IMR-90 (cell line): ENCODE data around the gene ERP44. TPM values are rescaled to one million over a fixed set of nuclear protein-coding genes. Genes with fewer than 3 reads are reported as not detected.

Source experiments
- ATAC-seq: fragments of 200-7000 bp; cut with Tn5 transposase; 2 replicates; pipeline ENCODE4 v1.9.1; 2020; ENCODE audit warnings: low read depth, mild to moderate bottlenecking, moderate library complexity
- BruUV-seq: library from RNA; stranded (reverse); fragments of 400-500 nt; replicated peaks from 2 replicates; lab custom pipeline; 2021; lab: Mats Ljungman, UMichigan
- CTCF ChIA-PET: fragments of 300-600 bp; formaldehyde crosslinking; extraction: SDS; loops from one replicate; lab custom pipeline; 2021; ENCODE audit warnings: antibody characterized with exemption; lab: Yijun Ruan, JAX
- POLR2A ChIA-PET: fragments of 300-600 bp; sonication (Branson Sonifier 250); formaldehyde crosslinking; loops from one replicate; lab custom pipeline; 2022; ENCODE audit warnings: antibody characterized with exemption; ENCODE audit not compliant: unreplicated experiment; lab: Charles Lee
- DNase-seq: peaks from one replicate; pipeline ENCODE4 v3.0.0; 2013
- H2AFZ ChIP-seq: replicated peaks from 2 replicates; pipeline ENCODE3; 2013; ENCODE audit warnings: low read length, mild to moderate bottlenecking; ENCODE audit not compliant: poor library complexity
- H2AK5ac ChIP-seq: 2 replicates; pipeline ENCODE4 v1.6.1; 2013; ENCODE audit warnings: low read depth, low read length, inconsistent platforms
- H2AK9ac ChIP-seq: replicated peaks from 2 replicates; pipeline ENCODE3; 2013; ENCODE audit warnings: mild to moderate bottlenecking, low read depth, low read length, moderate library complexity; ENCODE audit not compliant: poor library complexity
- H2BK120ac ChIP-seq: 2 replicates; pipeline ENCODE4 v1.6.1; 2013; ENCODE audit warnings: low read depth, low read length, inconsistent platforms
- H2BK15ac ChIP-seq: 3 replicates; pipeline ENCODE4 v1.6.1; 2013; ENCODE audit warnings: low read depth, low read length, inconsistent platforms
- H2BK20ac ChIP-seq: 2 replicates; pipeline ENCODE4 v1.6.1; 2013; ENCODE audit warnings: low read depth, mild to moderate bottlenecking, inconsistent platforms, low read length, moderate library complexity
- H2BK5ac ChIP-seq: 2 replicates; pipeline ENCODE4 v1.6.1; 2013; ENCODE audit warnings: mild to moderate bottlenecking, low read depth, low read length, inconsistent platforms; ENCODE audit not compliant: poor library complexity, severe bottlenecking
- H3K14ac ChIP-seq: replicated peaks from 2 replicates; pipeline ENCODE4 v1.6.1; 2013; ENCODE audit warnings: low read depth, low read length, inconsistent platforms
- H3K18ac ChIP-seq: 2 replicates; pipeline ENCODE4 v1.6.1; 2013; ENCODE audit warnings: low read depth, low read length, control low read depth
- H3K23ac ChIP-seq: 2 replicates; pipeline ENCODE4 v1.6.1; 2013; ENCODE audit warnings: low read depth, low read length, inconsistent platforms
- H3K27ac ChIP-seq: 2 replicates; pipeline ENCODE4 v1.5.1; 2013; ENCODE audit warnings: mild to moderate bottlenecking, control low read depth, low read length; ENCODE audit not compliant: insufficient read depth
- H3K27me3 ChIP-seq: 2 replicates; pipeline ENCODE4 v1.6.1; 2013; ENCODE audit warnings: low read length; ENCODE audit not compliant: control insufficient read depth, insufficient read depth
- H3K36me3 ChIP-seq: 2 replicates; pipeline ENCODE4 v1.6.1; 2013; ENCODE audit warnings: low read length, mixed read lengths; ENCODE audit not compliant: control insufficient read depth, insufficient read depth
- H3K4ac ChIP-seq: 2 replicates; pipeline ENCODE4 v1.6.1; 2013; ENCODE audit warnings: low read depth, low read length, inconsistent platforms
- H3K4me1 ChIP-seq: 2 replicates; pipeline ENCODE4 v1.6.1; 2013; ENCODE audit warnings: low read length, mixed read lengths; ENCODE audit not compliant: control insufficient read depth, insufficient read depth
- H3K4me2 ChIP-seq: 2 replicates; pipeline ENCODE4 v1.6.1; 2013; ENCODE audit warnings: low read depth, mild to moderate bottlenecking, control low read depth, low read length, moderate library complexity
- H3K4me3 ChIP-seq: 2 replicates; pipeline ENCODE4 v1.5.1; 2013; ENCODE audit warnings: low read depth, mild to moderate bottlenecking, control low read depth, low read length, moderate library complexity; ENCODE audit not compliant: insufficient read depth
- H3K56ac ChIP-seq: 2 replicates; pipeline ENCODE4 v1.6.1; 2013; ENCODE audit warnings: low read length, inconsistent platforms; ENCODE audit not compliant: insufficient read depth; ENCODE audit errors: extremely low read depth
- H3K79me1 ChIP-seq, 2 experiments: 2 replicates each; pipeline ENCODE4 v1.6.1; 2013; ENCODE audit warnings: low read length in 2 of 2, inconsistent platforms in 1 of 2, low read depth in 1 of 2
- H3K9ac ChIP-seq: 2 replicates; pipeline ENCODE4 v1.6.1; 2013; ENCODE audit warnings: low read depth, low read length, control low read depth
- H3K9me1 ChIP-seq: 2 replicates; pipeline ENCODE4 v1.6.1; 2013; ENCODE audit warnings: low read length, inconsistent platforms; ENCODE audit not compliant: insufficient read depth
- H3K9me3 ChIP-seq: 2 replicates; pipeline ENCODE4 v1.6.1; 2013; ENCODE audit warnings: low read length; ENCODE audit not compliant: control insufficient read depth, insufficient read depth
- H4K20me1 ChIP-seq: 2 replicates; pipeline ENCODE4 v1.6.1; 2013; ENCODE audit warnings: low read length, inconsistent platforms; ENCODE audit not compliant: insufficient read depth
- H4K5ac ChIP-seq: 2 replicates; pipeline ENCODE4 v1.6.1; 2013; ENCODE audit warnings: mild to moderate bottlenecking, low read depth, low read length, control low read depth
- H4K8ac ChIP-seq, 2 experiments: 2 replicates each; pipeline ENCODE4 v1.6.1; 2013; ENCODE audit warnings: low read depth in 2 of 2, low read length in 2 of 2, control low read depth in 1 of 2, inconsistent platforms in 1 of 2
- H4K91ac ChIP-seq: 2 replicates; pipeline ENCODE4 v1.6.1; 2013; ENCODE audit warnings: low read depth, low read length, inconsistent platforms; ENCODE audit not compliant: insufficient read depth
- BHLHE40 ChIP-seq: fragments of 150-350 bp; IDR thresholded peaks from 2 replicates; pipeline ENCODE4 v1.6.1; 2016; ENCODE audit warnings: mild to moderate bottlenecking, low read depth, low read length
- CEBPB ChIP-seq: IDR thresholded peaks from 2 replicates; pipeline ENCODE4 v1.6.1; 2012; ENCODE audit warnings: low read depth, low read length, improper control_type of control experiment
- CHD1 ChIP-seq: IDR thresholded peaks from 2 replicates; pipeline ENCODE4 v1.6.1; 2012; ENCODE audit warnings: low read depth, low read length, improper control_type of control experiment
- ELK1 ChIP-seq: fragments of 150-350 bp; IDR thresholded peaks from 2 replicates; pipeline ENCODE4 v1.6.1; 2016; ENCODE audit warnings: low read depth, mild to moderate bottlenecking, low read length, moderate library complexity, borderline replicate concordance
- FOS ChIP-seq: fragments of 150-350 bp; IDR thresholded peaks from 2 replicates; pipeline ENCODE4 v1.6.1; 2016; ENCODE audit warnings: low read depth, low read length
- MAFK ChIP-seq: IDR thresholded peaks from 2 replicates; pipeline ENCODE4 v1.6.1; 2012; ENCODE audit warnings: low read depth, low read length, improper control_type of control experiment
- MXI1 ChIP-seq: IDR thresholded peaks from 2 replicates; pipeline ENCODE4 v1.6.1; 2012; ENCODE audit warnings: low read depth, mild to moderate bottlenecking, low read length, moderate library complexity, borderline replicate concordance
- NFE2L2 ChIP-seq: fragments of 150-350 bp; IDR thresholded peaks from 2 replicates; pipeline ENCODE4 v1.6.1; 2016; ENCODE audit warnings: low read depth, mild to moderate bottlenecking, low read length
- POLR2A ChIP-seq: IDR thresholded peaks from 2 replicates; pipeline ENCODE4 v1.6.1; 2012; ENCODE audit warnings: mild to moderate bottlenecking, low read depth, low read length
- SMC3 ChIP-seq: fragments of 150-350 bp; IDR thresholded peaks from 2 replicates; pipeline ENCODE4 v1.6.1; 2016; ENCODE audit warnings: low read depth, mild to moderate bottlenecking, antibody characterized with exemption, low read length, moderate library complexity
- WGBS, 2 experiments: methylation state at CpG; one replicate each; pipeline versions ENCODE4 v1.1.5 to v1.1.7; 2013; ENCODE audit warnings: missing lambda C conversion rate in 2 of 2; ENCODE audit not compliant: insufficient read length in 1 of 2; ENCODE audit errors: extremely low coverage in 2 of 2; 5-methylcytosine and 5-hydroxymethylcytosine counted together
- dilution Hi-C: fragments of 300-500 bp; cut with HindIII; formaldehyde crosslinking; loops from one replicate; pipeline ENCODE4 v1.14.3; 2018; ENCODE audit warnings: low sequenced_read_pairs; ENCODE audit not compliant: unreplicated experiment
- in situ Hi-C: fragments of 300-500 bp; cut with MboI; formaldehyde crosslinking; loops from 3 replicates; pipeline ENCODE4 v1.14.3; 2019; ENCODE audit warnings: low sequenced_read_pairs, inconsistent platforms, mixed read lengths
- intact Hi-C: fragments of 100-400 bp; cut with micrococcal nuclease; formaldehyde crosslinking; loops from 2 replicates; pipeline ENCODE4 v1.10.0; 2022
- polyA plus RNA-seq, 3 experiments: library from polyadenylated mRNA; depleted of rRNA; stranded (reverse); fragments of >200 nt; gene quantifications; 2 replicates each; pipeline ENCODE4 v1.2.3, GENCODE V29; 2012; ENCODE audit warnings: low replicate concordance in 1 of 3
- total RNA-seq: library from RNA; depleted of rRNA; stranded (reverse); fragments of >200 nt; gene quantifications from 2 replicates; pipeline ENCODE4 v1.2.3, GENCODE V29; 2012
- TF ChIP-seq, protein P1 (sequence below): conservative IDR thresholded peaks from 2 replicates; pipeline ENCODE4 v1.5.1; 2012; ENCODE audit warnings: mild to moderate bottlenecking, low read depth, low read length, improper control_type of control experiment
- TF ChIP-seq, protein P2 (sequence below): fragments of 150-350 bp; IDR thresholded peaks from 2 replicates; pipeline ENCODE4 v1.6.1; 2017; ENCODE audit warnings: mild to moderate bottlenecking, antibody characterized with exemption, low read length, low read depth

Gene ERP44
- total and polyA plus RNA-seq, 2 of the 4 experiments (the other 2 are of a cell fraction): 9.1 to 13.5 TPM

- Histone ChIP-seq H3K4me1 (no peaks in the 10 kb centered on the region; the same call in 1 of the 2 replicates), H3K4me3 (no peak overlapping the region), H4K20me1 (no peaks in the 10 kb centered on the region), H2BK20ac (no peak overlapping the region), H3K23ac (no peak overlapping the region), H3K9ac (no peak overlapping the region), H3K9me3 (no peaks in the 10 kb centered on the region), H4K8ac (no peak overlapping the region), H2AFZ (no peak overlapping the region), H3K18ac (no peak overlapping the region), H2BK15ac (no peak overlapping the region), H2AK9ac (no peak overlapping the region), H3K9me1 (peaks cover 3% of the 10 kb centered on the region; the same call in 1 of the 2 replicates), H3K27me3 (no peaks in the 10 kb centered on the region), H3K4ac (no peak overlapping the region), H3K14ac (no peak overlapping the region), H2BK120ac (no peak overlapping the region), H2AK5ac (no peak overlapping the region), H2BK5ac (no peak overlapping the region), H3K27ac (no peak overlapping the region), H3K4me2 (no peak overlapping the region), H4K5ac (no peak overlapping the region), H4K91ac (no peak overlapping the region), H3K56ac (no peak overlapping the region), H3K79me1 (no peaks in the 10 kb centered on the region; a peak in 1 of 4 replicates), H3K36me3 (peaks cover 11% of the 10 kb centered on the region)
- intact Hi-C loops (no loop called here), dilution Hi-C loops (no loop called here), in situ Hi-C loops (no loop called here)
- ChIA-PET POLR2A (no interaction called here), CTCF (interaction anchor here (0.9 kb wide), 1 partner anchor 12 kb away, joined by 3 read pairs; no protein-coding TSS in a partner anchor)
- ATAC-seq: no peak
- no peak for DNase-seq
- TF ChIP-seq CHD1: no peak
- TF ChIP-seq MAFK: no peak
- no peak for TF ChIP-seq BHLHE40
- TF ChIP-seq NFE2L2: no peak
- TF ChIP-seq POLR2A: no peak
- no peak for TF ChIP-seq ELK1
- TF ChIP-seq, protein P1, sequence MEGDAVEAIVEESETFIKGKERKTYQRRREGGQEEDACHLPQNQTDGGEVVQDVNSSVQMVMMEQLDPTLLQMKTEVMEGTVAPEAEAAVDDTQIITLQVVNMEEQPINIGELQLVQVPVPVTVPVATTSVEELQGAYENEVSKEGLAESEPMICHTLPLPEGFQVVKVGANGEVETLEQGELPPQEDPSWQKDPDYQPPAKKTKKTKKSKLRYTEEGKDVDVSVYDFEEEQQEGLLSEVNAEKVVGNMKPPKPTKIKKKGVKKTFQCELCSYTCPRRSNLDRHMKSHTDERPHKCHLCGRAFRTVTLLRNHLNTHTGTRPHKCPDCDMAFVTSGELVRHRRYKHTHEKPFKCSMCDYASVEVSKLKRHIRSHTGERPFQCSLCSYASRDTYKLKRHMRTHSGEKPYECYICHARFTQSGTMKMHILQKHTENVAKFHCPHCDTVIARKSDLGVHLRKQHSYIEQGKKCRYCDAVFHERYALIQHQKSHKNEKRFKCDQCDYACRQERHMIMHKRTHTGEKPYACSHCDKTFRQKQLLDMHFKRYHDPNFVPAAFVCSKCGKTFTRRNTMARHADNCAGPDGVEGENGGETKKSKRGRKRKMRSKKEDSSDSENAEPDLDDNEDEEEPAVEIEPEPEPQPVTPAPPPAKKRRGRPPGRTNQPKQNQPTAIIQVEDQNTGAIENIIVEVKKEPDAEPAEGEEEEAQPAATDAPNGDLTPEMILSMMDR: no peak
- TF ChIP-seq MXI1: no peak
- no peak for TF ChIP-seq CEBPB
- TF ChIP-seq, protein P2, sequence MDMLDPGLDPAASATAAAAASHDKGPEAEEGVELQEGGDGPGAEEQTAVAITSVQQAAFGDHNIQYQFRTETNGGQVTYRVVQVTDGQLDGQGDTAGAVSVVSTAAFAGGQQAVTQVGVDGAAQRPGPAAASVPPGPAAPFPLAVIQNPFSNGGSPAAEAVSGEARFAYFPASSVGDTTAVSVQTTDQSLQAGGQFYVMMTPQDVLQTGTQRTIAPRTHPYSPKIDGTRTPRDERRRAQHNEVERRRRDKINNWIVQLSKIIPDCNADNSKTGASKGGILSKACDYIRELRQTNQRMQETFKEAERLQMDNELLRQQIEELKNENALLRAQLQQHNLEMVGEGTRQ: no peak
- no peak for TF ChIP-seq SMC3
- TF ChIP-seq FOS: no peak
- BruUV-seq: no TSS peak
- WGBS, 2 experiments: no CpG with 5 or more reads among the region's 2 CpGs
These were observed 131.3 kb downstream of the ERP44 start for GRCh38 chr9:99967457-99967856.
